ENCODE results near the gene ADAM19.

DNA sequence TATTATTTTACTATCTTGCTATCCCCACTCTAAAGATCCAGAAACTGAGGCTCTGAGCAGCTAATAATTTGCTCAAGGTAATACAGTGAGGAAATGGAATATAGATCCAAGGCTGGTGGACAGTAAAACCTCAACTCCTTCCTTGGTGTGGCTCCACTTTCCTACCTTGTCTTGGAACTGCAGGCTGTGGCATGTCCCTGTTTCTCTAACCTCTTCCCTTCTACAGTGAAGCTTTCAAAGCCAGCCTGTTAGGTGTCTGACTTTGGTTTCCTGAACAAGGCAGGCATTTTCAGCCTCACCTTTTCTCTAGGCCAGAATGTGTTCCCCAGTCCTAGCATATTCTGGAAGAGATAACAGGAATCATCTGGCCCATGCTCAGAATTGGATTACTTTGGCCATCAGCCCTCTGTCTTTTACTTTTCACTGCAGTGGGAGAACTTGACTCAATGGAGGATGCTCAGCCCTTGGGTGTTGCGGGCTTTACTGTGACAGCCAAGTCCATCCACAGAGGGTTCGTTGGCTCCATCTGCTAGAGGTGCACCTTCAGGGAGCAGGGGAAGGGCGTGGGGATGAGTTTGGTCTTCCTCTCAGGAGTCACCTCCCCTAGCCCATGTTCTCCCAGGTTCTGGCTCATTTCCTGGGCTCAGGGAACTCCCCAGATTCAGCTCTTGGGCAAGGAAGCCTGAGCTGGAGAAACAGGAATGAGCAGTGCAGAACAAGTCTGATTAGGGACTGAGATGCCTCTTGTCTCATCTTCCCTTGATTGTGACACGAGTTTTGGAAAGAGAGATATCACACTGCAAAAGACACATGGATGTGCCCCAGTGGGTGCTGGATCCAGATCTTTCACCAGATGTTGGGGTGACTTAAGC lies 114.4 kb downstream of the ADAM19 start:
- TF ChIP-seq SIN3A (IDR thresholded peaks at IDR 0.05; ENCODE audit: borderline replicate concordance, low read depth, low read length) (no peak), CTCF (IDR thresholded peaks at IDR 0.05) (no peak), RAD21 (IDR thresholded peaks at IDR 0.05; ENCODE audit: low read length) (no peak), RFX5 (IDR thresholded peaks at IDR 0.05; ENCODE audit: low read length) (no peak), RXRA (IDR thresholded peaks at IDR 0.05; ENCODE audit: borderline replicate concordance, low read depth) (no peak), TAF1 (IDR thresholded peaks at IDR 0.05; ENCODE audit: borderline replicate concordance, low read depth, low read length) (no peak), IRF3 (IDR thresholded peaks at IDR 0.05; ENCODE audit: low read depth, low read length) (no peak)
- TF ChIP-seq, protein P1, sequence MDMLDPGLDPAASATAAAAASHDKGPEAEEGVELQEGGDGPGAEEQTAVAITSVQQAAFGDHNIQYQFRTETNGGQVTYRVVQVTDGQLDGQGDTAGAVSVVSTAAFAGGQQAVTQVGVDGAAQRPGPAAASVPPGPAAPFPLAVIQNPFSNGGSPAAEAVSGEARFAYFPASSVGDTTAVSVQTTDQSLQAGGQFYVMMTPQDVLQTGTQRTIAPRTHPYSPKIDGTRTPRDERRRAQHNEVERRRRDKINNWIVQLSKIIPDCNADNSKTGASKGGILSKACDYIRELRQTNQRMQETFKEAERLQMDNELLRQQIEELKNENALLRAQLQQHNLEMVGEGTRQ (IDR thresholded peaks at IDR 0.05; ENCODE audit: borderline replicate concordance, low read depth, low read length), result no peak

All from SK-N-SH (cell line).